Fibroblast of skin of scalp (primary cell): ENCODE measurements around the gene CYP20A1. TPM values are rescaled to one million over a fixed set of nuclear protein-coding genes. Genes with fewer than 3 reads are reported as not detected.
"Not testable (repeated sequence)": the region's sequence is repeated elsewhere in the genome, so short reads cannot be mapped to it uniquely, and the experiment has no call there.

Source experiments
- DNase-seq: peaks from one replicate; pipeline ENCODE4 v3.0.0-alpha.2; 2013
- polyA plus RNA-seq, 2 experiments: library from polyadenylated mRNA; unstranded; fragments of 120-200 nt; gene quantifications; one replicate each; pipeline ENCODE4 v1.2.1, GENCODE V29; 2013; ENCODE audit not compliant: insufficient read length in 2 of 2

Gene CYP20A1, protein sequence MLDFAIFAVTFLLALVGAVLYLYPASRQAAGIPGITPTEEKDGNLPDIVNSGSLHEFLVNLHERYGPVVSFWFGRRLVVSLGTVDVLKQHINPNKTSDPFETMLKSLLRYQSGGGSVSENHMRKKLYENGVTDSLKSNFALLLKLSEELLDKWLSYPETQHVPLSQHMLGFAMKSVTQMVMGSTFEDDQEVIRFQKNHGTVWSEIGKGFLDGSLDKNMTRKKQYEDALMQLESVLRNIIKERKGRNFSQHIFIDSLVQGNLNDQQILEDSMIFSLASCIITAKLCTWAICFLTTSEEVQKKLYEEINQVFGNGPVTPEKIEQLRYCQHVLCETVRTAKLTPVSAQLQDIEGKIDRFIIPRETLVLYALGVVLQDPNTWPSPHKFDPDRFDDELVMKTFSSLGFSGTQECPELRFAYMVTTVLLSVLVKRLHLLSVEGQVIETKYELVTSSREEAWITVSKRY
- 11.7 TPM for polyA plus RNA-seq (2013, experiment 1 of 2; ENCODE audit: insufficient read length)
- polyA plus RNA-seq (2013, experiment 2 of 2; ENCODE audit: insufficient read length): 13.5 TPM

DNA sequence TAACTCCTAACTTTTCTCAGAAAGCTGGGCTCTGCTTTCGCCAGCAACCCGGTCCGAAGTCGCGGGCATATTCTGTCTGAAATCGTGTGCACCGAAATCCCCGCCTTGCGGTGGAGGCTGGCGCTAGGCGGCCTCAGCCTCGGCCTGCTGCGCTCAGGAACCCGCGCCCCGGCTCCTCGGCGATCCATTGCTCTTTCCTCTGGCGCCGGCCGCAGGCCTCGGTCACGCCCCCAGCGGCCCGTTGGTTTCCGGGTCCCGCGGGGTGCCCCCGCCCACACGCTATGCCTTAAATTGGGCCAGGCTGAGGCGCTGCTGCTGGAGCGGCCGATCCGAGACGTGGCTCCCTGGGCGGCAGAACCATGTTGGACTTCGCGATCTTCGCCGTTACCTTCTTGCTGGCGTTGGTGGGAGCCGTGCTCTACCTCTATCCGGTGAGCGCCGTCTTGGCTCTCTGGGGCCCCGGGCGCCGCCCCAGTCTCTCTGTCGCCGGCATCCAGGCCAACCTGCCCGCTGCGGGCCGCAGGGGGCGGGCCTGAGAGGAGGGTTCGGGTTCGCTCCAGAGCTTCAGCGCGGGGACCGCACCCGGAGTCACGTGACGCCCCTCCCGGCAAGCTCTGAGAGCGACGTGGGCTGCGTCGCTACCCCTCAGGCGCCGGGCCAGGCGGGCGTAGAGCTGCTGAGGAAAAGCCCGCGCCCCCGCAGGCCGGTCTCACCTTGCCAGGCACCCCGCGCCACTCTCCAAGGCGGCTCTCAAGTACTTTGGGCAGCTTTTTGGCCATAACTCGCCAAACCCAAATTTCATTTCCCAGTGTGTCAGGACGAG, at the start of gene CYP20A1:
Gene CYP20A1, plus strand, starts transcription at position 315 of the 823 bp plus-strand sequence. Its CDS starts 45 bp downstream, at position 360.
- DNase-seq: peak; percentile 98

DNA sequence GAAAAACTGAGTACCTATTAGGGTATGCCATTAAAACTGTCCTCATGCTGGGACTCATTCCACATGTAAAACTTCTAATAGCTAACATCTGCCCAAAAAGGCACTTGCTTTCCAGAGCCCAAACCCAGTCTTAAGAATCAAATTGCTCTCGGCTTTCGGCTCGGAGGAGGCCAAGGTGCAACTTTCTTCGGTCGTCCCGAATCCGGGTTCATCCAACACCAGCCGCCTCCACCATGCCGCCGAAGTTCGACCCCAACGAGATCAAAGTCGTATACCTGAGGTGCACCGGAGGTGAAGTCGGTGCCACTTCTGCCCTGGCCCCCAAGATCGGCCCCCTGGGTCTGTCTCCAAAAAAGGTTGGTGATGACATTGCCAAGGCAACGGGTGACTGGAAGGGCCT, 48.3 kb upstream of the CYP20A1 start:
- DNase-seq: not testable (repeated sequence)

DNA sequence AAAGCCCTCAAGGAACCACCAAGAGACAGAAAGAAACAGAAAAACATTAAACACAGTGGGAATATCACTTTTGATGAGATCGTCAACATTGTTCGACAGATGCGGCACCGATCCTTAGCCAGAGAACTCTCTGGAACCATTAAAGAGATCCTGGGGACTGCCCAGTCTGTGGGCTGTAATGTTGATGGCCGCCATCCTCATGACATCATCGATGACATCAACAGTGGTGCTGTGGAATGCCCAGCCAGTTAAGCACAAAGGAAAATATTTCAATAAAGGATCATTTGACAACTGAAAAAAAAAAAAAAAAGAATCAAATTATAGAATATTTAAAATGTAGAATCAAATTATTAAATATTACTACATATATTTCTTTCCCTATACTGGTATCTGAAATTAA, 47.8 kb upstream of the CYP20A1 start:
- not testable (repeated sequence) for DNase-seq

DNA sequence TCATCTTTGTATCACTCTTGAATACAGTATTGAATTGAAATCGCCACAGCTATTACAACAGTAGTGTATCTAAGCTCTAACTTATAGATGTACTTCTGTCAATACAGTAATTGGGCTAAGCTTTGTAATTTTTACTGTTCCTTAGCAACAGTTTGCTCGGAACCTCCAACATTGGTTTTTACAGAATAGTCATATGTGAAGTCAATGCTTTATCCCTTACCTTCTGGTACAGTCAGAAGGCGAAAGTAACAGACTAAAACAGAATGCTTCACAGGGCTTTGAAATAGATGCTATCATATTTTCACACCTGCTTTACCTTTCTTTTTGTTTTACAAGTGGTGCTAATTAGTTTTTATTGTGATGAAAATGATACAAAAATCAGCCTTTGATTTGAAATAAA, 46.9 kb upstream of the CYP20A1 start:
- DNase-seq: no peak

DNA sequence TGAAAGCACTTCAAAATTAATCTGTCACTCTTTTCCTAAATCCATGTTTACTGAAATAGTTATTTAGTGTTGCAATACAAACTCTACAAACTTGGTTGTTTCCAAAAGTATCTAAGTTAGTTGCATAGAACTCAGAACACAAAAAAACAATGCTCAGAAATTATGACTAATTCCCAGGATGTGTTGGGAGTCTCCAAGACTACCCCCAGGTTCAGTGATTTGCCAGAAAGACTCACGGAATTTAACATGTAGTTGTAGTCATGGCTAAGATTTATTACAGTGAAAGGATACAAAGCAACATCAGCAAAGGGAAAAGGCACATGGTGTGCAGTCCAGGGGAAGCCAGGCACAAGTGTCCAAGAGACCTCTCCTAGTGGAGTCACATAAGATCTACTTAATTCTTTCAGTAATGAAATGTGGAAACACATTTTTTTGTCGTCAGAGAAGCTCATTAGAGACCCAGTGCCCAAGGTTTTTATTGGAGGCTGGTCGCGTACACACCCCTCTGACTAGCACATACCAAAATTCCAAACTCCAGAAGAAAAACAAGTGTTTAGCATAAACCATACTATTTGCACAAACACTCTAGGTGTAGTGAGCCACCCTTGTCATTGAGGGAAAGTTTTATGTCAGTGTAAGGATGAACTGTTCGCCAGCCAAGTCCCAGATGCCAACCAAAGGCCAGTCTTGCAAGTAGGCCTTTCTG, 43.3 kb upstream of the CYP20A1 start:
- no peak for DNase-seq

DNA sequence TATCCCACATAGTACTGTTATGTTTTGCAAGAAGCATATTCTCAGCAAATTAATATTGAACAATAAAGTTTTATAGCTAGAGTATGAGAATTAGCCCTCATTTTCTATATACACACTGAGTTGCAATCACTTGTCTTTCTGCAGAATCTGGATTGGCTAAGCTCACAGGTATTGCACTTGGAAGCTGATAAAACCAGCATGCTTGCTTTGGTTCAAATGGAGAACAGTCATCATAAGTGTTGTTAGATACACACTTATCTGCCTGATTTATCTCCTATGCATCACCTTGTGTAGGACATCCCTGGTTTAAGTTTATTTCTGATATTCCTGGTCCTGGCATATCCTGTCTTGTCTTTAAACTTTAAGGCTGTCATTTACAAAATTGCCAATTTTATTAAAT, 38.0 kb upstream of the CYP20A1 start:
- no peak for DNase-seq

DNA sequence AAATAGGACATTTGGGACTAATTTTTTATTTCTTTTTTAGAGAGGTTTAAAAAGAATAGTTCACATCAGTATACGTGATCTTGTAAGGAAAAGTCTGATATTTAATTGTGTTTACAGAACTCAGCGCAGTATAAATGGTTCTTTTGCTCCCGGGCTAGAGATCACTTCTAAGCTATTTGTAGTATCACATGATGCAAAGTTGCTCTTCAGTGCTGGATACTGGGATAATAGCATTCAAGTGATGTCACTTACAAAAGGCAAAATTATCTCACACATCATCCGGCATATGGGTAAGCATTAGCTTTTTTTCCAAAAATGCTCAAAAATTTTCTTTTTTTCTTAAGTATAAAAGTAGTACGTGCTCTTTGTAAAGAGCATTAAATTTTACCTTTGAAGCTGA, 37.4 kb upstream of the CYP20A1 start:
- DNase-seq: no peak

DNA sequence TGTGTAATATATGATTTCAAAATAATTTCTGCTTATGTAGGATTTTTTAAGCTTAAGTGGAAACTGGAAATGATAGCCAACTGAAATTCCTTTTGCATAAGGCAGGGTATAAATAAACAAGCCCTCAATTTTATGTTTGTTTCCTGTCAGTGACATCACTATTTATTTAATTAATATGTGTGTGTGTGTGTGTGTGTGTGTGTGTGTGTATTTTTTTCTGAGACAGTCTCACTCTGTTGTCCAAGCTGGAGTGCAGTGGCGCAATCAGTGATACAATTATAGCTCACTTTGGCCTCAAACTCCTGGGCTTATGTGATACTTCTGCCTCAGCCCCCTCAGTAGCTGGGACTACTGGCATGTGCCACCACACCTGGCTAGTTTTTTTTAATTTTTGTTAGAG, 29.3 kb upstream of the CYP20A1 start:
- no peak for DNase-seq

DNA sequence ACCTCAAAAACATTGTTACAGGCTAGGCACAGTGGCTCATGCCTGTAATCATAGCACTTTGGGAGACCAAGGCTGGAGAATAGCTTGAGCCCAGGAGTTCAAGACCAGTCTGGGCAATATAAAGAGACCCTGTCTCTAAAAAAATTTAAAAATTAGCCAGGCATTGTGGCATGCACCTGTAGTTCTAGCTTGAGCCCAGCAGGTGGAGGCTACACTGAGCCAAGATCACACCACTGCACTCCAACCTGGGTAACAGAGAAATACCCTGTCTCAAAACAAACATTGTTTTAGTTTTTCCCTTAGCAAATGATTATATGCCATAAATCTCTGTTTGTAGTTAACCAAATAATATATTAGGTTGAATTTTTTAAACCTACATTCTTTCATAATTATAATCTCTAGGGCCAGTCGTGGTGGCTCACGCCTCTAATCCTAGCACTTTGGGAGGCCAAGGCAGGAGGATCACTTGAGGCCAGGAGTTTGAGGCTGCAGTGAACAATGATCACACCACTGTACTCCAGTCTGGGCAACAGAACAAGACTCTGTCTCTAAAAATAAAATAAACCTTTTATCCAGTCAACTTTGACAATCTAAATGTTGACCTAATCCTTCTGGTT, 13.3 kb upstream of the CYP20A1 start:
- peak; percentile 7 for DNase-seq

DNA sequence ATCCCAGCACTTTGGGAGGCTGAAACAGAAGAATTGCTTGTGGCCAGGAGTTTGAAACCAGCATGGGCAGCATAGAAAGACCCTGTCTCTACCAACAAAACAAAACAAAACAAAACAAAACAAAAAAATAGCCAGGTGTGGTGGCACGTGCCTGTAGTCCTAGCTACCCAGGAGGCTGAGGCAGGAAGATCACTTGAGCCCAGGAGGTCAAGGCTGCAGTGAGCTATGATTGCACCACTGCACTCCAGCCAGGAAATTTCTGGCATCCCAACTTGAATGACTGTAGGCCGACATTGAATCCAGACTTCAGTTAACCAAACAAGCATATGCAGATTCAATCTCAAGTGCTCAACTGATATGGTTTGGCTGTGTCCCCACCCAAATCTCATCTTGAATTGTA, 9.1 kb upstream of the CYP20A1 start:
- DNase-seq: not testable (repeated sequence)

DNA sequence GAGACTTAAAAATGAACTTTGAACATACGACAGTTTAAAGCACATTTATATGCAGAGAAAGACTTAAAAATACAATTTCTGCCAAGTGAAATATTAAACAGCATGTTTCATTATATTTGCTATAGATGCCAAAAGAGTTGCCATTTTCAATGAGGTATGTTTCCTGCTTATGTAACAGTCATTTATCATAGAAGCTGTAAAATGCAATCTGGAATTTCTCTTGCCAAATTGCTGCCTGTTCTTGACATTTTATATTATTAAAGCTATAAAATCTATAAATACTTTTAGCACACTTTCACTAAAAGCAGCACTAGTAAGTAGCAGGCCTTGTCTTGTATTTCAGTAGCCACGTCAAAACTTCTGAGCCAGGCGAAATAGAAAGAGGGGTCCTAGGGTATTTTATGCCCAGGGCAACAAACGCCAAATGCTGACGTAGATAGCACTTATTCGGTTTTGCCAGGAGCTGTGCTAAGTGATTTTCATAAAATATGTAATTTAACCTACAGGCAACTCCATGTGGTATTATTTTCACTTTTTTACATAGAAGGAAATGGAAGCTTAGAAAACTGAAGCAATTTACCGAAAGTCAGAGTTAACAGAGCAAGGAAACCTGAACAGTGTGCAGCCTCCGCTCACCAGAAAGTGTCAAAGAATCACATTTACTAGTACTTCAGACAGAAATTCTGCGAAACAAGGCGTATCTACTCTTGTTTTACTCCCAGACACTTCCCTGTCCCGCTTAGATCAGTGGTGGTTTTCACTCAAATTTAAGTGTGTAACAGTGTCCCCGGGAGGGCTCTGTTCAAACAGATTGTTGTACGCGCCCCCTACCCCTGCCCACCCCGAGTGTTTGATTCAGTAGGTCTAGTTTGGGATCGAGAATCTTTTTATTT, 1.2 kb upstream of the CYP20A1 start:
- DNase-seq: no peak

DNA sequence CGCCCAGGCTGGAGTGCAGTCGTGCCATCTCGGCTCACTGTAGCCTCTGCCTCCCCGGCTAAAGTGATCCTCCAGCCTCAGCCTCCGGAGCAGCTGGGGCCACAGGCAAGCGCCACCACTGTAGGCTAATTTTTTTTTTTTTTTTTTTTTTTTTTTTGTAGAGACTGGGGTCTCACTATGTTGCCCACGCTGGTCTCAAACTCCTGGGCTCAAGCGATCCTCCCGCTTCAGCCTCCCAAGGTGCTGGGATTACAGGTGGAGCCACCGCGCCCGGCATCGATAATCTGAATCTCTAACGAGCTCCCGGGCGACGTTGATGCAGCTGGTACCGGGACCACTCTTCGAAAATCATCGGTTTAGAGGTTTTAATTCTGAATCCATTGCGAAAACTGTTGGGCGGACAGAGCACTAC, 520 bp upstream of the CYP20A1 start:
- no peak for DNase-seq

DNA sequence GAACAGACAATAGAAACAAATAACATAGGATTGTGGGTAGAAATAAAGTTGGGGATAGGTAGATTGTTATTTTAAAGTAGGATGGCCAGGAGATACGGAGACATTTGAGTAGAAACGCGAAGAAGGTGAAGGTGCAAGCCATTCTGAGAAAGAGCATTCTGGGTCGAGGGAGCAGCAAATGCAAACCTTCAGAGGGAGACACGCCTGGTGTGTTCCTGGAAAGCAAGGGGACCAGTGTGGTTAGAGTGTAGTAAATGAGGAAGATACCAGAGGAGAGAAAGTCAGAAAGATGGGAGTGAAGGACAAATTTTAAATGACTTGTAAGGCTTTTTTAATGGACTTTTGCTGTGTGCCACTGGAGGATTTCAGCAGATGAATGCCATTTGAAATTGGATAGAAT, 1.7 kb downstream of the CYP20A1 start:
- no peak for DNase-seq

DNA sequence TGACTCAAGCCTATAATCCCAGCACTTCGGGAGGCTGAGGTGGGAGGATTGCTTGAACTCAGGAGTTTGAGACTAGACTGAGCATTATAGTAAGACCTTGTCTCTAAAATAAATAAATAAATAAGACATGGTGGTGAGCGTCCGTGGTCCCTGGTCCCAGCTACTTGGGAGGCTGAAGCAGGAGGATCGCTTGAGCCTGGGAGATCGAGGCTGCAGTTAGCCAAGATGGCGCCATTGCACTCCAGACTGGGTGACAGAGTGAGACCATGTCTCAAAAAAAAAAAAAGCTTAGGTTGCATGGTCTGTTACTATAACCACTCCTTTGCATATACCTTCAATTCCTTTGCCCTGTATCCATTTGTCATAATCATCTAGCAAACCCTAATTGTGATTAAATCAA, 3.7 kb downstream of the CYP20A1 start:
- DNase-seq: no peak

DNA sequence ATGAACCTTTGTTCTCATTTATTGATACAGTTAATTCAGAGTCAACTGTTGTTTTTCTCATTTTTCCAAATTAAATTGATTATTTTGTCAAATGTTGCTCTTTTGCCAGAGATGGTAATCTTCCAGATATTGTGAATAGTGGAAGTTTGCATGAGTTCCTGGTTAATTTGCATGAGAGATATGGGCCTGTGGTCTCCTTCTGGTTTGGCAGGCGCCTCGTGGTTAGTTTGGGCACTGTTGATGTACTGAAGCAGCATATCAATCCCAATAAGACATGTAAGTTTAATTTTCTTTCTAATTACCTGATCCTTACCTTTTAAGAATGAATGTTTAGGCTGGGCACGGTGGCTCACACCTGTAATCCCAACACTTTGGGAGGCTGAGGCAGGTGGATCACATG, 7.8 kb downstream of the CYP20A1 start:
- DNase-seq: no peak

DNA sequence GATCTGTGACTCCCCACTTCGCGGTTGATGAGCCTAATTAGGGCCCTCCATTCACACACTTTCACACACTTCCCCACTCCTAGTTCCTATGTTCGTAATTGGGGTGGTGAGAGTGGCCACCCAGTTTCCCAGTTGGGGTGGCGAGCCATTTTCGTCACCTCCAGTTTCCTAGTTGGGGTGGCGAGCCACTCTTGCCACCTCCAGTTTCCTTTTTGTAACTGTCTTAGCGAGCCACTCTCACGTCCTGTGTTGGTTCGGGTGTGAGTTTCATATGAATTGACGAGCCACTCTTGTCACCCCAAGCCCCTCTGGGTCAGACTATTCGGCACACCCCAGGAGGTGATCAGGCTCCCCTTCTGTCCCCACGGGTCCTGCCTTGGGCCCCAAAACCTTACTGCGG, 14.0 kb downstream of the CYP20A1 start:
- no peak for DNase-seq

DNA sequence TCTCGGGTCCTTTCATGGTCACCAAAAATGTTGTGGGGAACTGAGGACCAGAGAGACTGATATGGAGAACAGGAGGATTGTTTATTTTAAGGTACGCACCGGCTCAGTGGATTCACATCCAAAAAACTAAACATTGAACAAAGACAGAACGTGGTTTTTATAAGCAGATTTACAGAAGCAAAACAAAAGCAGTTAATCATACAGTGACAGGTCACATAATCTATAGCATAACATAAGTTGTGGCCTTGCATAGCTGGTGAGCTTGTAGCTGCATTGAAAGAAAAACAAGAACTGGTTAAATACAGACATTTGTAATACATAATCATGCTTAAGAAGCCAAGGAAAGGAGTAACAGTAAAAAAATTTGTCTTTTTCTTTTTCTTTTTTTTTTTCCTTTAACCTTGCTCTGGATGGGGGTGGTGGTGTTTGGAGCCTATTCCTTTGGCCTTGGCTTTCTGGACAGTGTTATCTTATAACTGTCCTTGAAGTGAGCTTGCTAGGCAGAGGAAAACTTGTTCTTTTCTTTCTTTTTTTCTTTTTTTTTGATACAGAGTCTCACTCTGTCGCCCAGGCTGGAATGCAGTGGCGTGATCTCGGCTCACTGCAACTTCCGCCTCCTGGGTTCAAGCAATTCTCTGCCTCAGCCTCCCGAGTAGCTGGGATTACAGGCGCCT, 14.7 kb downstream of the CYP20A1 start:
- not testable (repeated sequence) for DNase-seq

DNA sequence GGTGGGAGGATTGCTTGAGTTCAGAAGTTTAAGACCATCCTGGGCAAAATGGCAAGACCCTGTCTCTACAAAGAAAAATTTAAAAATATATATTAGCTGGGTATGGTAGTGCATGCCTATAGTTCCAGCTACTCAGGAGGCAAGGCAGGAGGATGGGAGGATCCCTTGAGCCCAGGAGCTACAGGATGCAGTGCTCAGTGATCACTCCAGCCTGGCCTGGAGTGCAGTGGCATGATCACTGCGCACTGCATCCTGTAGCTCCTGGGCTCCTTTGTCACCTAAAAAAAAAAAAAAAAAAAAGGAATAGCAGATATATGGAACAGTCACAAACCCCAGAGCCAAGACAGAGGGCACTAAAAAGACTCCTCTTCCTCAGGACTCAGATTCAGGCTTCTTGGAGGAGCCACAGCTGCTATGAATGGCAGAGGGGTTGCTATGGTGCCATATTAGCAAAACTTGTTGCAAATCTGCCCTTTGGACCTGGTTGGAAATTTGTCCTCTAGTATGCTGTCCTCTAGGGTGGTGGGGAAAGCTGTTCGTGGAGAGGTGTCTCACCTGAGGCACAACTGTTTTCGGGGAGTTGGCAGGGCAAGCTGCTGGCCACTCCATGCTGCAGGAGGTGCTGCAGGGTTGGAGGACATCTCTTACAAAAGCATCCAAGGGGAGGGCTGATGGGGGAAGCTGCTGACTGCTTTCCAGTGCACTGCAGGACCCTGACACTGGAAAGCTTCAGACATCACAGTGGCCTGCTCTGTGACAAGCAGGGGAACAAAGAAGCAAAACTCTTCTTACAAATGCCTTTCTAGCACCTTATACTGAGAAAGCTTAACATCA, 22.7 kb downstream of the CYP20A1 start:
- DNase-seq: no peak

DNA sequence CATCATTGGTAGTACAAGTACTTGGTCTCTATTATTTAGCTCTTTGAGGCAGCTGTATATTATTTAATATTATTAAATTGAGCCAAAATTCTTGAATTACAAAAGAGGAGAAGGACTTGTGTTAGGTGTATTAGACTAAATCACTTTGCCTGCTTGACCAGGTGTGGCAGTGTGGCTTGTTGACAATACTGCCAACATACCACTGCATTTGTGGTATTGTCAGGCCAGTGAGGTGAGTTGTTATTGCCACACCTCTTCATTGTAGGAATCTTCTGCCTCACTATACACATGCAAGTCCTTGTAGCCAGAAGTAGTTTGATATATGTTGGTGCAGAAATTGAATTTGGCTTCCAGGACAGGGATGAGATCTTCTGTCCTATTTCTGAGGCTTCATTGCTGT, 40.5 kb downstream of the CYP20A1 start:
- DNase-seq: no peak
